Uterus (tissue), 2 donors: ENCODE measurements around the gene SNRPE.

Source experiments
- POLR2A ChIP-seq, 2 donors: fragments of 450-650 bp; IDR thresholded peaks; one replicate each; pipeline ENCODE4 v1.6.1; 2016; ENCODE audit warnings: antibody characterized with exemption in 2 of 2, mild to moderate bottlenecking in 1 of 2, moderate library complexity in 1 of 2
- TF ChIP-seq, protein P1 (sequence below), 4 experiments: fragments of 200-600 bp in 2 of 4; fragments of 450-650 bp in 2 of 4; sonication (generic) in 2 of 4; IDR thresholded peaks; one replicate each; pipeline ENCODE4 v1.5.1; 2016 to 2019; ENCODE audit warnings: antibody characterized with exemption in 4 of 4, mild to moderate bottlenecking in 2 of 4, moderate library complexity in 1 of 4

GRCh38 chr1:203828002-203828401, 33.4 kb upstream of the SNRPE start:
- TF ChIP-seq, protein P1, sequence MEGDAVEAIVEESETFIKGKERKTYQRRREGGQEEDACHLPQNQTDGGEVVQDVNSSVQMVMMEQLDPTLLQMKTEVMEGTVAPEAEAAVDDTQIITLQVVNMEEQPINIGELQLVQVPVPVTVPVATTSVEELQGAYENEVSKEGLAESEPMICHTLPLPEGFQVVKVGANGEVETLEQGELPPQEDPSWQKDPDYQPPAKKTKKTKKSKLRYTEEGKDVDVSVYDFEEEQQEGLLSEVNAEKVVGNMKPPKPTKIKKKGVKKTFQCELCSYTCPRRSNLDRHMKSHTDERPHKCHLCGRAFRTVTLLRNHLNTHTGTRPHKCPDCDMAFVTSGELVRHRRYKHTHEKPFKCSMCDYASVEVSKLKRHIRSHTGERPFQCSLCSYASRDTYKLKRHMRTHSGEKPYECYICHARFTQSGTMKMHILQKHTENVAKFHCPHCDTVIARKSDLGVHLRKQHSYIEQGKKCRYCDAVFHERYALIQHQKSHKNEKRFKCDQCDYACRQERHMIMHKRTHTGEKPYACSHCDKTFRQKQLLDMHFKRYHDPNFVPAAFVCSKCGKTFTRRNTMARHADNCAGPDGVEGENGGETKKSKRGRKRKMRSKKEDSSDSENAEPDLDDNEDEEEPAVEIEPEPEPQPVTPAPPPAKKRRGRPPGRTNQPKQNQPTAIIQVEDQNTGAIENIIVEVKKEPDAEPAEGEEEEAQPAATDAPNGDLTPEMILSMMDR (IDR thresholded peaks at IDR 0.05): no peak
- TF ChIP-seq POLR2A (IDR thresholded peaks at IDR 0.05): no peak
